Middle frontal gyrus (tissue), 1 donor: Measurements from ENCODE around the gene ANXA11.

Experiments used
- DNase-seq: peaks from one replicate; pipeline ENCODE4 v3.0.0-alpha.2; 2015; ENCODE audit warnings: low spot score; ENCODE audit errors: extremely low spot score

ANXA11 gene

GRCh38 chr10:80188713-80189112, 16.6 kb downstream of the ANXA11 start:
- no peak for DNase-seq

- no peak for DNase-seq
Observed at GRCh38 chr10:80187465-80188409, 17.6 kb downstream of the ANXA11 start.

GRCh38 chr10:80187060-80187459, 18.3 kb downstream of the ANXA11 start:
- no peak for DNase-seq

- no peak for DNase-seq
Observed at GRCh38 chr10:80186364-80187012, 18.8 kb downstream of the ANXA11 start.

- no peak for DNase-seq
Observed at GRCh38 chr10:80185578-80186299, 19.6 kb downstream of the ANXA11 start.

- DNase-seq = no peak
Observed at GRCh38 chr10:80184291-80184690, 21.0 kb downstream of the ANXA11 start.

- no peak for DNase-seq
Observed at GRCh38 chr10:80183436-80183835, 21.9 kb downstream of the ANXA11 start.

GRCh38 chr10:80182986-80183385, 22.4 kb downstream of the ANXA11 start:
- no peak for DNase-seq

GRCh38 chr10:80177781-80178636, 27.3 kb downstream of the ANXA11 start:
- DNase-seq = no peak

- DNase-seq = no peak
Observed at GRCh38 chr10:80176526-80176925, 28.8 kb downstream of the ANXA11 start.

- DNase-seq = no peak
Observed at GRCh38 chr10:80174641-80175395, 30.5 kb downstream of the ANXA11 start.

GRCh38 chr10:80173466-80173865, 31.9 kb downstream of the ANXA11 start:
- no peak for DNase-seq

GRCh38 chr10:80172896-80173295, 32.4 kb downstream of the ANXA11 start:
- DNase-seq = no peak

GRCh38 chr10:80171248-80171660, 34.1 kb downstream of the ANXA11 start:
- DNase-seq = no peak

- DNase-seq = no peak
Observed at GRCh38 chr10:80170641-80171040, 34.7 kb downstream of the ANXA11 start.

- DNase-seq = no peak
Observed at GRCh38 chr10:80170026-80170425, 35.3 kb downstream of the ANXA11 start.

- no peak for DNase-seq
Observed at GRCh38 chr10:80168679-80169380, 36.5 kb downstream of the ANXA11 start.

GRCh38 chr10:80168162-80168511, 37.2 kb downstream of the ANXA11 start:
- DNase-seq = no peak

- DNase-seq = no peak
Observed at GRCh38 chr10:80167471-80168161, 37.7 kb downstream of the ANXA11 start.
